HCT116 (cell line): ENCODE measurements around the gene ALKBH6. TPM values are rescaled to one million over a fixed set of nuclear protein-coding genes. Genes with fewer than 3 reads are reported as not detected.

Experiments used
- ATAC-seq: fragments of 200-7000 bp; cut with Tn5 transposase; 2 replicates; pipeline ENCODE4 v1.9.1; 2020; ENCODE audit warnings: mild to moderate bottlenecking, moderate library complexity
- BruUV-seq: library from RNA; stranded (reverse); fragments of 400-500 nt; replicated peaks from 2 replicates; lab custom pipeline; 2021; lab: Mats Ljungman, UMichigan
- CTCF ChIA-PET: fragments of 300-600 bp; sonication (Branson Sonifier 250); formaldehyde crosslinking; loops from one replicate; lab custom pipeline; 2021; ENCODE audit warnings: antibody characterized with exemption; lab: Charles Lee
- POLR2A ChIA-PET: fragments of 300-600, 350-600 bp; sonication (Branson Sonifier 250); formaldehyde crosslinking; loops from one replicate; lab custom pipeline; 2021; ENCODE audit warnings: antibody characterized with exemption; lab: Charles Lee
- RAD21 ChIA-PET, 2 experiments: fragments of 300-600 bp; sonication (Branson Sonifier 250); formaldehyde crosslinking; loops; one replicate each; lab custom pipeline; 2023; ENCODE audit warnings: low total read pairs in 2 of 2; ENCODE audit not compliant: uncharacterized antibody in 2 of 2, unreplicated experiment in 2 of 2, low non-redundant PET in 1 of 2; lab: Charles Lee
- DNase-seq: peaks from one replicate; pipeline ENCODE4 v3.0.0-alpha.2; 2010; ENCODE audit warnings: low read depth, low spot score
- H2AFZ ChIP-seq: fragments of 200-600 bp; shearing (Covaris generic), sonication (generic); 2 replicates; pipeline ENCODE4 v1.6.1; 2017; ENCODE audit warnings: low read depth, mixed run types, mixed read lengths, antibody characterized with exemption, low read length; ENCODE audit not compliant: poor library complexity, severe bottlenecking
- H3K27ac ChIP-seq: 2 replicates; pipeline ENCODE4 v1.5.1; 2012; ENCODE audit warnings: low read depth, low read length
- H3K27me3 ChIP-seq: fragments of 200-600 bp; sonication (generic); 2 replicates; pipeline ENCODE4 v1.6.1; 2016; ENCODE audit warnings: mixed run types, low read length, mixed read lengths; ENCODE audit not compliant: insufficient read depth
- H3K36me3 ChIP-seq, 2 experiments: fragments of 200-500 bp in 1 of 2; fragments of 200-600 bp in 1 of 2; sonication (Bioruptor generic) in 1 of 2; sonication (generic) in 1 of 2; 2 replicates each; pipeline versions ENCODE4 v1.5.1 to v1.6.1; 2014 to 2016; ENCODE audit warnings: low read length in 2 of 2, inconsistent platforms in 1 of 2, mixed read lengths in 1 of 2, mixed run types in 1 of 2; ENCODE audit not compliant: insufficient read depth in 2 of 2, control insufficient read depth in 1 of 2
- H3K4me1 ChIP-seq, 2 experiments: fragments of 200-600 bp in 1 of 2; sonication (generic) in 1 of 2; 2 replicates each; pipeline versions ENCODE4 v1.5.1 to v1.6.1; 2012 to 2017; ENCODE audit warnings: low read length in 2 of 2, inconsistent platforms in 1 of 2, mild to moderate bottlenecking in 1 of 2, mixed read lengths in 1 of 2, mixed run types in 1 of 2, moderate library complexity in 1 of 2; ENCODE audit not compliant: insufficient read depth in 2 of 2, control insufficient read depth in 1 of 2
- H3K4me2 ChIP-seq: fragments of 200-600 bp; sonication (generic); 2 replicates; pipeline ENCODE4 v1.6.1; 2017; ENCODE audit warnings: mixed run types, low read length, mixed read lengths
- H3K4me3 ChIP-seq, 2 experiments: fragments of 200-600 bp in 1 of 2; sonication (generic) in 1 of 2; replicated peaks in 1 of 2; 2 replicates each; pipeline ENCODE4 v1.5.1; 2011 to 2016; ENCODE audit warnings: low read length in 2 of 2, control low read depth in 1 of 2, low read depth in 1 of 2, mild to moderate bottlenecking in 1 of 2, mixed read lengths in 1 of 2, mixed run types in 1 of 2
- H3K79me2 ChIP-seq: fragments of 200-600 bp; sonication (generic); 2 replicates; pipeline ENCODE4 v1.6.1; 2017; ENCODE audit warnings: mild to moderate bottlenecking, mixed run types, low read length, moderate library complexity, mixed read lengths; ENCODE audit not compliant: insufficient read depth
- H3K9ac ChIP-seq: fragments of 200-600 bp; sonication (generic); 2 replicates; pipeline ENCODE4 v1.6.1; 2016; ENCODE audit warnings: low read length, mixed read lengths
- H3K9me2 ChIP-seq: fragments of 200-600 bp; sonication (generic), shearing (Covaris generic); 2 replicates; pipeline ENCODE4 v1.6.1; 2017; ENCODE audit warnings: mixed run types, mild to moderate bottlenecking, moderate library complexity; ENCODE audit not compliant: insufficient read depth
- H3K9me3 ChIP-seq, 2 experiments: fragments of 200-500 bp in 1 of 2; fragments of 200-600 bp in 1 of 2; sonication (Bioruptor generic) in 1 of 2; sonication (generic) in 1 of 2; 2 replicates each; pipeline ENCODE4 v1.6.1; 2014 to 2017; ENCODE audit warnings: low read length in 2 of 2, mixed read lengths in 2 of 2, inconsistent platforms in 1 of 2, low read depth in 1 of 2, mild to moderate bottlenecking in 1 of 2, mixed run types in 1 of 2, moderate library complexity in 1 of 2; ENCODE audit not compliant: control insufficient read depth in 1 of 2, insufficient read depth in 1 of 2
- H4K20me1 ChIP-seq: fragments of 200-600 bp; sonication (generic), shearing (Covaris generic); 2 replicates; pipeline ENCODE4 v1.6.1; 2017; ENCODE audit warnings: mixed run types, mild to moderate bottlenecking, moderate library complexity; ENCODE audit not compliant: insufficient read depth
- CBX3 ChIP-seq: IDR thresholded peaks from 2 replicates; pipeline ENCODE4 v1.6.1; 2012; ENCODE audit warnings: low read depth
- CEBPB ChIP-seq: IDR thresholded peaks from 2 replicates; pipeline ENCODE4 v1.6.1; 2012; ENCODE audit warnings: low read depth
- CTCF ChIP-seq, 3 experiments: fragments of 200-600 bp in 1 of 3; sonication (generic) in 1 of 3; IDR thresholded peaks in 2 of 3; conservative IDR thresholded peaks in 1 of 3; 2 replicates each; pipeline ENCODE4 v1.5.1; 2012 to 2017; ENCODE audit warnings: low read depth in 2 of 3, low read length in 2 of 3, antibody characterized with exemption in 1 of 3, borderline replicate concordance in 1 of 3, control low read depth in 1 of 3, mild to moderate bottlenecking in 1 of 3, mixed read lengths in 1 of 3, mixed run types in 1 of 3, moderate library complexity in 1 of 3; ENCODE audit not compliant: insufficient read depth in 1 of 3
- EGR1 ChIP-seq: IDR thresholded peaks from 2 replicates; pipeline ENCODE4 v1.6.1; 2012; ENCODE audit warnings: low read depth
- ELF1 ChIP-seq: IDR thresholded peaks from 2 replicates; pipeline ENCODE4 v1.6.1; 2012; ENCODE audit warnings: low read depth, borderline replicate concordance
- EZH2phosphoT487 ChIP-seq: fragments of 200-600 bp; IDR thresholded peaks from 2 replicates; pipeline ENCODE4 v1.6.1; 2018; ENCODE audit warnings: antibody characterized with exemption, borderline replicate concordance
- JUND ChIP-seq: IDR thresholded peaks from 2 replicates; pipeline ENCODE4 v1.6.1; 2012
- POLR2AphosphoS5 ChIP-seq: IDR thresholded peaks from 2 replicates; pipeline ENCODE4 v1.6.1; 2011; ENCODE audit warnings: mild to moderate bottlenecking, low read depth, low read length, moderate library complexity
- SIN3A ChIP-seq: IDR thresholded peaks from 2 replicates; pipeline ENCODE4 v1.6.1; 2012; ENCODE audit warnings: low read depth
- YY1 ChIP-seq: IDR thresholded peaks from 2 replicates; pipeline ENCODE4 v1.6.1; 2011; ENCODE audit warnings: low read length, low read depth, moderate library complexity, mild to moderate bottlenecking; ENCODE audit not compliant: insufficient replicate concordance; ENCODE audit errors: extremely low read depth
- ZFX ChIP-seq: fragments of 450-650 bp; IDR thresholded peaks from 2 replicates; pipeline ENCODE4 v1.6.1; 2017
- ZNF274 ChIP-seq: fragments of 200-500 bp; sonication (Bioruptor generic); IDR thresholded peaks from 2 replicates; pipeline ENCODE4 v1.6.1; 2014; ENCODE audit warnings: mild to moderate bottlenecking, low read depth, low read length, inconsistent platforms
- intact Hi-C: fragments of 100-400 bp; cut with micrococcal nuclease; formaldehyde crosslinking; loops from 2 replicates; pipeline ENCODE4 v1.10.0; 2022
- total RNA-seq: library from RNA; stranded (reverse); gene quantifications from one replicate; pipeline ENCODE4 v1.2.1, GENCODE V29; 2021; ENCODE audit not compliant: unreplicated experiment
- TF ChIP-seq, protein P1 (sequence below): IDR thresholded peaks from 2 replicates; pipeline ENCODE4 v1.6.1; 2012
- TF ChIP-seq, protein P2 (sequence below): IDR thresholded peaks from 2 replicates; pipeline ENCODE4 v1.6.1; 2012

The ALKBH6 gene
- total RNA-seq, 1 experiment from 2014 or later = 28.6 TPM

DNA sequence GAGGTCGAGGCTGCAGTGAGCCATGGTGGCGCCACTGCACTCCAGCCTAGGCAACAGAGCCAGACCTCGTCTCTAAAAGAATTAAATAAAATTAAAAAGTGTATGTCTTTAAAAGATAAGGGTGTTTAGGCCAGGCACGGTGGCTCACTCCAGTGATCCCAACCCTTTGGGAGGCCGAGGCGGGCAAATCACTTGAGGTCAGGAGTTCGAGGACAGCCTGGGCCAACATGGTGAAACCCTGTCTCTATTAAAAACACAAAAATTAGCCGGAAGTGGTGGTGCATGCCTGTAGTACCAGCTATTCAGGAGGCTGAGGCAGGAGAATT lies 26.5 kb downstream of the ALKBH6 start (continued):
- no peak for TF ChIP-seq ZNF274
- no peak for TF ChIP-seq CTCF (IDR thresholded peaks at IDR 0.05 in 2 of 3, conservative IDR thresholded peaks at IDR 0.05 in 1 of 3; ENCODE audit: borderline replicate concordance in 1 of 3, insufficient read depth in 1 of 3, low read depth in 2 of 3, low read length in 2 of 3)
- no peak for TF ChIP-seq CBX3
- no peak for TF ChIP-seq YY1

DNA sequence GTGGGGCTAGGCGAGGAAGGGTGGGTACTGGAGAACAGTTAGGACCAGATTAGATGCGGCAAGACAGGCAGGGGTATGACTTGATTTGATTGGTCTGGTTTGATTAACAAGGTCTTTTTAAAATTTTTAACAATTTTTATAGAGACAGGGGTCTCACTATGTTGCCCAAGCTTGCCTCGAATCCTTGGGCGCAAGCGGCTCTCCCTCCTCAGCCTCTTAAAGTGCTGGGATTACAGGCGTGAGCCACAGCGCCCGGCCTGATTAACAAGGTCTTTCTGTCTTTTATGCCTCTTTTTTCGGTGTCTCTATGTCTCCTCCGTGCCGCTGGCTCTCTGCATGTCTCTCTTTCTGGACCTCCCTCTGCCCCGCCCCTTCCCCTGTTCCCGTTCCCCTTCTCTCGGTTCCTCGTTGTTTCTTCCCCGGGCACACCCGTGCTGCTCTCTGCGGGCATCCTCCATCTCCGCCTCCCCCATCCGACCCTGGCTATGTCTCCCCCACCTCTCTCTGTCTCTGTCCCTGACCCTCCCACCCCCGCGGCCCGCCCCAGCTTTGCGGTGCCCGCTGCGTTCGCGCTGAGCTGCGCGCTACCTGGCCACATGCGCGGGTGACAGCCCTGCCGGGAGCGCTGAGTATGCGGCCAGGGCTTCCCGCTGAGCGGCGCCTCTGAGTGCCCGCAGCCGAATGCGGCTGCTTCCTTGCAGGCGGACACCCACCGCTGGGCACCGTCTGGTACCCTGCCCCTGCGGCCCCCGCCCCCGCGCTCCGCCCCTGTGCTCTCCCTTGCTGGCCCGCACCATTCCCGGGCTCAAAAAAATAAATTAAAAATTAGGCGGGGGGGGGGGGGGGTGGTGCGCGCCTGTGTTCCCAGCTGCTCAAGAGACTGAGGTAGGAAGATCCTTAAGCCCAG lies 27.1 kb downstream of the ALKBH6 start:
- no peak overlapping the region for H3K27ac ChIP-seq
- ChIA-PET CTCF (interaction anchor here (0.7 kb wide), 1 partner anchor 10 kb away, joined by 3 read pairs; no protein-coding TSS in a partner anchor), RAD21 (interaction anchor here in 1 of 2 experiments (0.9 kb wide), 1 partner anchor 167 kb away, joined by 10 read pairs; no protein-coding TSS in a partner anchor), POLR2A (interaction anchor here (1.1 to 1.3 kb wide), 2 partner anchors 27 to 239 kb away, joined by 3 to 4 read pairs; partner anchors contain the start of genes ALKBH6 and LIN37)
- no peaks in the 10 kb centered on the region for H3K9me3 ChIP-seq
- intact Hi-C loops = no loop called here
- peak overlapping the region; percentile 40 to 56 for H3K4me3 ChIP-seq
- H3K27me3 ChIP-seq = 0 out of 2 replicates have a peak, but pooled peaks cover 3% of the 10 kb centered on the region
- no peaks in the 10 kb centered on the region for H3K36me3 ChIP-seq
- peak overlapping the region; percentile 72 for H3K4me2 ChIP-seq
- H3K4me1 ChIP-seq = peaks cover 9 to 19% of the 10 kb centered on the region in 2 experiments; a peak in 3 of 4 replicates
- H3K9ac ChIP-seq = peak overlapping the region; percentile 41
- no peaks in the 10 kb centered on the region for H4K20me1 ChIP-seq
- no peaks in the 10 kb centered on the region for H3K9me2 ChIP-seq
- H2AFZ ChIP-seq = peak overlapping the region; percentile 85
- DNase-seq (no peak), ATAC-seq (peak; percentile 87)
- H3K79me2 ChIP-seq = no peaks in the 10 kb centered on the region
- no TSS peak for BruUV-seq
- TF ChIP-seq, protein P1, sequence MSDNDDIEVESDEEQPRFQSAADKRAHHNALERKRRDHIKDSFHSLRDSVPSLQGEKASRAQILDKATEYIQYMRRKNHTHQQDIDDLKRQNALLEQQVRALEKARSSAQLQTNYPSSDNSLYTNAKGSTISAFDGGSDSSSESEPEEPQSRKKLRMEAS = peak; percentile 43; the same call in 1 of the 2 replicates
- TF ChIP-seq CEBPB (no peak), SIN3A (no peak), ZFX (no peak), ZNF274 (no peak), POLR2AphosphoS5 (no peak), CTCF (IDR thresholded peaks at IDR 0.05 in 2 of 3, conservative IDR thresholded peaks at IDR 0.05 in 1 of 3; ENCODE audit: borderline replicate concordance in 1 of 3, insufficient read depth in 1 of 3, low read depth in 2 of 3, low read length in 2 of 3) (no peak), EGR1 (0 out of 2 replicates have a peak, but pooled peaks have one; percentile 41), JUND (no peak), ELF1 (no peak), EZH2phosphoT487 (no peak)
- TF ChIP-seq, protein P2, sequence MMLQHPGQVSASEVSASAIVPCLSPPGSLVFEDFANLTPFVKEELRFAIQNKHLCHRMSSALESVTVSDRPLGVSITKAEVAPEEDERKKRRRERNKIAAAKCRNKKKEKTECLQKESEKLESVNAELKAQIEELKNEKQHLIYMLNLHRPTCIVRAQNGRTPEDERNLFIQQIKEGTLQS = no peak
